Tibial artery (tissue), 4 donors: ENCODE data around the gene ACOT11.

Experiments
- DNase-seq, 2 donors: peaks; one replicate each; pipeline ENCODE4 v3.0.0-alpha.2; 2019
- H3K27ac ChIP-seq, 2 donors: fragments of 200-600 bp; sonication (generic) in 1 of 2; 1 replicate in 1 of 2; 2 replicates in 1 of 2; pipeline ENCODE4 v1.5.1; 2018 to 2019; ENCODE audit warnings: mild to moderate bottlenecking in 1 of 2
- H3K27me3 ChIP-seq, 2 donors: fragments of 200-600 bp; sonication (generic) in 1 of 2; one replicate each; pipeline versions ENCODE4 v1.5.1 to v1.6.0; 2016 to 2019
- H3K36me3 ChIP-seq, 3 donors: fragments of 200-600 bp; sonication (generic) in 2 of 3; one replicate each; pipeline ENCODE4 v1.5.1; 2016 to 2019; ENCODE audit warnings: mild to moderate bottlenecking in 2 of 3
- H3K4me1 ChIP-seq, 4 donors: fragments of 200-600 bp; sonication (generic) in 2 of 4; 1 replicate in 3 of 4; 2 replicates in 1 of 4; pipeline ENCODE4 v1.5.1; 2016 to 2019
- H3K4me3 ChIP-seq, 2 donors: fragments of 200-600 bp; sonication (generic) in 1 of 2; 1 replicate in 1 of 2; 2 replicates in 1 of 2; pipeline ENCODE4 v1.5.1; 2018 to 2019; ENCODE audit warnings: mild to moderate bottlenecking in 2 of 2
- H3K9me3 ChIP-seq, 3 donors: fragments of 200-600 bp; sonication (generic) in 1 of 3; one replicate each; pipeline ENCODE4 v1.5.1; 2016 to 2019
- CTCF ChIP-seq, 2 experiments: fragments of 200-600 bp in 1 of 2; fragments of 450-650 bp in 1 of 2; IDR thresholded peaks; one replicate each; pipeline ENCODE4 v1.5.1; 2017 to 2019; ENCODE audit warnings: antibody characterized with exemption in 2 of 2, mild to moderate bottlenecking in 1 of 2, moderate library complexity in 1 of 2
- intact Hi-C: fragments of 100-400 bp; cut with DNase I; formaldehyde crosslinking; loops from one replicate; pipeline ENCODE4 v1.15.0; 2023; ENCODE audit warnings: low total_unique reads

The ACOT11 gene

GRCh38 chr1:54601730-54602129, 53.7 kb downstream of the ACOT11 start:
- no peak for DNase-seq
- Histone ChIP-seq H3K4me1 (no peaks in the 10 kb centered on the region), H3K27ac (no peak overlapping the region), H3K36me3 (peaks cover 26 to 77% (median 47%) of the 10 kb centered on the region in 3 donors), H3K4me3 (no peak overlapping the region), H3K27me3 (no peaks in the 10 kb centered on the region), H3K9me3 (no peaks in the 10 kb centered on the region)
- intact Hi-C loops: no loop called here
- TF ChIP-seq CTCF (IDR thresholded peaks at IDR 0.05): no peak

- intact Hi-C loops: no loop called here
- no peak for TF ChIP-seq CTCF (IDR thresholded peaks at IDR 0.05)
- Histone ChIP-seq H3K4me3 (no peak overlapping the region), H3K27me3 (no peaks in the 10 kb centered on the region), H3K27ac (no peak overlapping the region), H3K4me1 (no peaks in the 10 kb centered on the region), H3K36me3 (peaks cover 29 to 78% (median 46%) of the 10 kb centered on the region in 3 donors), H3K9me3 (no peaks in the 10 kb centered on the region)
- DNase-seq: no peak
Measured at GRCh38 chr1:54602554-54602953, 54.5 kb downstream of the ACOT11 start.

GRCh38 chr1:54603241-54603640, 55.2 kb downstream of the ACOT11 start:
- intact Hi-C loops: no loop called here
- Histone ChIP-seq H3K27me3 (no peaks in the 10 kb centered on the region), H3K27ac (no peak overlapping the region), H3K4me1 (no peaks in the 10 kb centered on the region), H3K9me3 (no peaks in the 10 kb centered on the region), H3K4me3 (no peak overlapping the region), H3K36me3 (peaks cover 34 to 79% (median 43%) of the 10 kb centered on the region in 3 donors)
- no peak for DNase-seq
- no peak for TF ChIP-seq CTCF (IDR thresholded peaks at IDR 0.05)

GRCh38 chr1:54604051-54604450, 56.0 kb downstream of the ACOT11 start:
- intact Hi-C loops: no loop called here
- DNase-seq: no peak
- no peak for TF ChIP-seq CTCF (IDR thresholded peaks at IDR 0.05)
- peaks cover 0 to 3% (median 1%) of the 10 kb centered on the region in 4 donors for H3K4me1 ChIP-seq
- H3K27me3 ChIP-seq: no peaks in the 10 kb centered on the region
- no peak overlapping the region for H3K27ac ChIP-seq
- H3K4me3 ChIP-seq: no peak overlapping the region
- H3K9me3 ChIP-seq: no peaks in the 10 kb centered on the region
- peaks cover 32 to 83% (median 39%) of the 10 kb centered on the region in 3 donors for H3K36me3 ChIP-seq

GRCh38 chr1:54604572-54605370, 56.7 kb downstream of the ACOT11 start:
- intact Hi-C loops: no loop called here
- Histone ChIP-seq H3K4me3 (no peak overlapping the region), H3K9me3 (no peaks in the 10 kb centered on the region), H3K36me3 (peaks cover 32 to 83% (median 43%) of the 10 kb centered on the region in 3 donors), H3K27ac (no peak overlapping the region), H3K27me3 (no peaks in the 10 kb centered on the region), H3K4me1 (peaks cover 0 to 10% (median 5%) of the 10 kb centered on the region in 4 donors)
- no peak for TF ChIP-seq CTCF (IDR thresholded peaks at IDR 0.05)
- no peak for DNase-seq
